Upper lobe of left lung (tissue), 6 donors: Measurements from ENCODE around the gene FGFR1OP2. TPM values are rescaled to one million over a fixed set of nuclear protein-coding genes. Genes with fewer than 3 reads are reported as not detected.

Experiments
- ATAC-seq, 2 donors: fragments of 200-7000 bp; cut with Tn5 transposase; one replicate each; pipeline ENCODE4 v1.9.1; 2022; ENCODE audit warnings: mild to moderate bottlenecking in 2 of 2, moderate library complexity in 2 of 2; ENCODE audit not compliant: low FRiP score in 2 of 2
- DNase-seq, 2 donors: peaks; one replicate each; pipeline ENCODE4 v3.0.0-alpha.2; 2019 to 2020
- H3K27ac ChIP-seq, 4 donors: fragments of 200-600 bp; sonication (generic); one replicate each; pipeline ENCODE4 v1.5.1; 2016 to 2019
- H3K27me3 ChIP-seq, 4 donors: fragments of 200-600 bp; sonication (generic); one replicate each; pipeline ENCODE4 v1.5.1; 2017 to 2019
- H3K36me3 ChIP-seq, 4 donors: fragments of 200-600 bp; sonication (generic); one replicate each; pipeline ENCODE4 v1.5.1; 2016 to 2019
- H3K4me1 ChIP-seq, 4 donors: fragments of 200-600 bp; sonication (generic); one replicate each; pipeline ENCODE4 v1.5.1; 2018 to 2019
- H3K4me3 ChIP-seq, 4 donors: fragments of 200-600 bp; sonication (generic); one replicate each; pipeline ENCODE4 v1.5.1; 2017 to 2019; ENCODE audit warnings: mild to moderate bottlenecking in 2 of 4, moderate library complexity in 1 of 4
- H3K9me3 ChIP-seq, 4 donors: fragments of 200-600 bp; sonication (generic); one replicate each; pipeline ENCODE4 v1.5.1; 2018 to 2019
- CTCF ChIP-seq, 6 experiments: fragments of 450-650 bp in 4 of 6; fragments of 200-600 bp in 2 of 6; sonication (generic) in 2 of 6; IDR thresholded peaks; one replicate each; pipeline ENCODE4 v1.5.1; 2016 to 2019; ENCODE audit warnings: antibody characterized with exemption in 6 of 6
- EP300 ChIP-seq, 4 donors: sonication (generic); formaldehyde crosslinking; IDR thresholded peaks; one replicate each; pipeline ENCODE4 v1.5.1; 2017; ENCODE audit warnings: antibody characterized with exemption in 4 of 4, control low read depth in 2 of 4
- POLR2A ChIP-seq, 4 donors: fragments of 450-650 bp; IDR thresholded peaks; one replicate each; pipeline ENCODE4 v1.5.1; 2016 to 2017; ENCODE audit warnings: antibody characterized with exemption in 4 of 4, mild to moderate bottlenecking in 2 of 4
- POLR2AphosphoS5 ChIP-seq, 2 donors: sonication (generic); formaldehyde crosslinking; IDR thresholded peaks; one replicate each; pipeline ENCODE4 v1.5.1; 2017; ENCODE audit warnings: antibody characterized with exemption in 2 of 2
- WGBS, 2 donors: methylation state at CpG; one replicate each; pipeline ENCODE4 v1.1.5; 2017 to 2018; 5-methylcytosine and 5-hydroxymethylcytosine counted together
- total RNA-seq, 6 donors: library from RNA; depleted of rRNA in 4 of 6; stranded (reverse); fragments of >200 nt in 4 of 6; gene quantifications; one replicate each; pipeline versions ENCODE4 v1.1.0 to v1.2.1, GENCODE V29; 2016 to 2021
- donor health status: DM: no; HTN: no; CAD: no; lungs with moderate emphysema.
- donor health status: DM: no; HTN: yes; CAD: no; lungs with severe emphysema.

The FGFR1OP2 gene
- total RNA-seq, 6 donors from 2014 or later: 30.3 to 89.7 (median 53.7) TPM

GRCh38 chr12:26987634-26988424 lies 49.6 kb downstream of the FGFR1OP2 start:
- 83 to 85% methylated on average over 10 of the region's 10 CpGs for WGBS, 2 donors

GRCh38 chr12:26988703-26989102 lies 50.4 kb downstream of the FGFR1OP2 start:
- Histone ChIP-seq H3K27ac (no peak overlapping the region), H3K36me3 (peaks cover 0 to 28% (median 9%) of the 10 kb centered on the region in 4 donors), H3K4me1 (peaks cover 9 to 11% (median 10%) of the 10 kb centered on the region in 4 donors), H3K4me3 (no peak overlapping the region), H3K27me3 (no peaks in the 10 kb centered on the region), H3K9me3 (no peaks in the 10 kb centered on the region)
- TF ChIP-seq CTCF (IDR thresholded peaks at IDR 0.05) (no peak), POLR2A (IDR thresholded peaks at IDR 0.05) (no peak), POLR2AphosphoS5 (IDR thresholded peaks at IDR 0.05) (no peak), EP300 (IDR thresholded peaks at IDR 0.05) (no peak)
- 84 to 90% methylated on average over 4 of the region's 4 CpGs for WGBS, 2 donors
- DNase-seq: no peak
- ATAC-seq: no peak

More at GRCh38 chr12:26987634-26988424, 49.6 kb downstream of the FGFR1OP2 start:
- peak in 1 of 2 donors; percentile 29 for TF ChIP-seq POLR2AphosphoS5 (IDR thresholded peaks at IDR 0.05)
- no peak for TF ChIP-seq EP300 (IDR thresholded peaks at IDR 0.05)
- TF ChIP-seq CTCF (IDR thresholded peaks at IDR 0.05): no peak
- no peak for TF ChIP-seq POLR2A (IDR thresholded peaks at IDR 0.05)
- ATAC-seq (peak in 1 of 2 donors; percentile 61), DNase-seq (no peak)
- Histone ChIP-seq H3K4me3 (no peak overlapping the region), H3K27ac (peak overlapping the region in 2 of 4 donors; percentile 45 to 64), H3K4me1 (peaks cover 9 to 11% (median 10%) of the 10 kb centered on the region in 4 donors), H3K36me3 (peaks cover 0 to 27% (median 8%) of the 10 kb centered on the region in 4 donors), H3K9me3 (no peaks in the 10 kb centered on the region), H3K27me3 (no peaks in the 10 kb centered on the region)

GRCh38 chr12:26989873-26990272 lies 51.6 kb downstream of the FGFR1OP2 start:
- no peak for TF ChIP-seq POLR2AphosphoS5 (IDR thresholded peaks at IDR 0.05)
- no peak for TF ChIP-seq CTCF (IDR thresholded peaks at IDR 0.05)
- no peak for TF ChIP-seq POLR2A (IDR thresholded peaks at IDR 0.05)
- TF ChIP-seq EP300 (IDR thresholded peaks at IDR 0.05): no peak
- peaks cover 9 to 11% (median 10%) of the 10 kb centered on the region in 4 donors for H3K4me1 ChIP-seq
- WGBS, 2 donors: 80 to 92% methylated on average over 4 of the region's 4 CpGs
- H3K27me3 ChIP-seq: no peaks in the 10 kb centered on the region
- H3K9me3 ChIP-seq: no peaks in the 10 kb centered on the region
- no peak overlapping the region for H3K4me3 ChIP-seq
- DNase-seq (peak in 1 of 2 donors; percentile 15), ATAC-seq (no peak)
- peaks cover 0 to 40% (median 13%) of the 10 kb centered on the region in 4 donors for H3K36me3 ChIP-seq
- H3K27ac ChIP-seq: no peak overlapping the region

- Histone ChIP-seq H3K27me3 (no peaks in the 10 kb centered on the region), H3K36me3 (peaks cover 0 to 54% (median 22%) of the 10 kb centered on the region in 4 donors), H3K27ac (no peak overlapping the region), H3K9me3 (no peaks in the 10 kb centered on the region), H3K4me1 (peaks cover 7 to 11% (median 9%) of the 10 kb centered on the region in 4 donors), H3K4me3 (no peak overlapping the region)
- ATAC-seq (no peak), DNase-seq (no peak)
- 92 to 96% methylated on average over 4 of the region's 4 CpGs for WGBS, 2 donors
- no peak for TF ChIP-seq EP300 (IDR thresholded peaks at IDR 0.05)
- no peak for TF ChIP-seq POLR2A (IDR thresholded peaks at IDR 0.05)
- TF ChIP-seq POLR2AphosphoS5 (IDR thresholded peaks at IDR 0.05): no peak
- no peak for TF ChIP-seq CTCF (IDR thresholded peaks at IDR 0.05)
Observed at GRCh38 chr12:26991826-26992225, 53.6 kb downstream of the FGFR1OP2 start.
